Neutrophil (primary cell): ENCODE results near the gene CLEC4C.
"Not testable (repeated sequence)": the region's sequence is repeated elsewhere in the genome, so short reads cannot be mapped to it uniquely, and the experiment has no call there.

Source experiments
- H3K27ac ChIP-seq: fragments of 200-600 bp; sonication (generic); 2 replicates; pipeline ENCODE4 v1.5.1; 2016; ENCODE audit warnings: mild to moderate bottlenecking, moderate library complexity
- H3K27me3 ChIP-seq: fragments of 200-600 bp; sonication (generic); 2 replicates; pipeline ENCODE4 v1.6.0; 2016; ENCODE audit warnings: mild to moderate bottlenecking
- H3K36me3 ChIP-seq: fragments of 200-600 bp; sonication (generic); 2 replicates; pipeline ENCODE4 v1.5.1; 2017
- H3K4me1 ChIP-seq, 2 experiments: fragments of 200-600 bp in 1 of 2; sonication (generic) in 1 of 2; 1 replicate in 1 of 2; 2 replicates in 1 of 2; pipeline versions ENCODE4 v1.5.1 to v1.6.1; 2013 to 2016; ENCODE audit warnings: low read depth in 1 of 2, low read length in 1 of 2, mild to moderate bottlenecking in 1 of 2, moderate library complexity in 1 of 2; ENCODE audit not compliant: control insufficient read depth in 1 of 2, insufficient read depth in 1 of 2
- H3K4me3 ChIP-seq, 2 experiments: fragments of 200-600 bp in 1 of 2; sonication (generic) in 1 of 2; 1 replicate in 1 of 2; 2 replicates in 1 of 2; pipeline ENCODE4 v1.5.1; 2013 to 2016; ENCODE audit warnings: low read depth in 1 of 2, low read length in 1 of 2, mild to moderate bottlenecking in 1 of 2, moderate library complexity in 1 of 2
- H3K9me3 ChIP-seq: fragments of 200-600 bp; sonication (generic); 2 replicates; pipeline ENCODE4 v1.5.1; 2016
- CTCF ChIP-seq: fragments of 200-600 bp; sonication (generic); IDR thresholded peaks from 2 replicates; pipeline ENCODE4 v1.5.1; 2016; ENCODE audit warnings: antibody characterized with exemption

Gene CLEC4C

DNA sequence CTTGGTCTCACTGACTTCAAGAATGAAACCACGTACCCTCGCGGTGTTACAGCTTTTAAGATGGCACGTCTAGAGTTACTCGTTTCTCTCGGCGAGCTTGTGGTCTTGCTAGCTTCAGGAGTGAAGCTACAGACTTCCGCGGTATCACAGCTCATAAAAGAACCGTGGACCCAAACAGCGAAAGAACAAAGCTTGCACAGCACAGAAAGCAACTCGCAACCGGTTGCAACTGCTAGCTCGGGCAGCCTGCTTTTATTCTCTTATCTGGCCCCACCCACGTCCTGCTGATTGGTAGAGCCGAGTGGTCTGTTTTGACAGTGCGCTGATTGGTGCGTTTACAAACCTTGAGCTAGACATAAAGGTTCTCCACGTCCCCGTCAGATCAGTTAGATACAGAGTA, 4.2 kb upstream of the CLEC4C start:
- no peaks in the 10 kb centered on the region for H3K4me1 ChIP-seq
- H3K27me3 ChIP-seq: no peaks in the 10 kb centered on the region
- TF ChIP-seq CTCF: no peak
- H3K9me3 ChIP-seq: no peaks in the 10 kb centered on the region
- H3K36me3 ChIP-seq: no peaks in the 10 kb centered on the region
- no peak overlapping the region for H3K4me3 ChIP-seq
- H3K27ac ChIP-seq: no peak overlapping the region

DNA sequence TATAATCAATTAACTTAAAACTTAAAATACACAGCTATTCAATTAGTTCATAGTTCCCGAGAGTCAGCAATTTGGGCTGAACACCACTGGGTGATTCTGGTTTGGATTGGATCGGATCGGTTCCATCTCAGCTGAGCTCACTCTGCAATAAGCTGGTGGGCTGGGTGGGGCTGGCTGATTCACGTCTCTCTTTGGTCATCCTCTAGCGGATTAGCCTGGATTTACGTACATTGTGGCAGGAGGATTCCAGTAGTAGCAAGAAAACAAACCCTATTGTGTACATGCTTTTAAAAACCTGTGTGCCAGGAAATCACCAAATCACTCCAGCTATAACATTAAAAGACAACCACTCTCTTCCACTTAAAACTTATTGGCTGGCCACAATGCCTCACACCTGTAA, 3.2 kb upstream of the CLEC4C start:
- H3K4me1 ChIP-seq: peaks cover 0 to 6% of the 10 kb centered on the region in 2 experiments
- H3K27me3 ChIP-seq: no peaks in the 10 kb centered on the region
- H3K36me3 ChIP-seq: no peaks in the 10 kb centered on the region
- H3K27ac ChIP-seq: no peak overlapping the region
- TF ChIP-seq CTCF: no peak
- no peaks in the 10 kb centered on the region for H3K9me3 ChIP-seq
- H3K4me3 ChIP-seq: no peak overlapping the region

- Histone ChIP-seq H3K4me3 (no peak overlapping the region), H3K4me1 (peaks cover 0 to 13% of the 10 kb centered on the region in 2 experiments), H3K27ac (no peak overlapping the region), H3K27me3 (no peaks in the 10 kb centered on the region), H3K36me3 (no peaks in the 10 kb centered on the region), H3K9me3 (no peaks in the 10 kb centered on the region)
- TF ChIP-seq CTCF: no peak
Measured at GRCh38 chr12:7749442-7749841, 2.3 kb upstream of the CLEC4C start.

DNA sequence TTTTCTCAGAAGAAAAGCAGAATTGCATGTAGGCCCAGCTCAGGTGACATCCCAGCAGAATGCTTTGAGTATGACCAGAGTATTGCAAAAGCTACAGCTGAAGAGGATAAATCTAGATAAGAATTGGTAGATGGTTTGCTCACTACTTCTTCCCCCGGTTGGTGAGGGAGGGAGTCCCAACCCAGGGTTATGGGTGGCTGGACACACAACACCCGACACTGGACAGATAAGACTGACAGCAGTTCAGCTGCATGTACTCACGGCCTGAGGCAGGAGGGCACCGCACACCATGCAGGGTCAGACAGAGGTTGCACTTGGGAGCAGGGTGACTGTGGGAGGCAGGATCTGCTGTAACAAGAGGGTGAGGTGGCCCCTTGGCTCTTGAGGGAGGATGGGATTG, 1.7 kb upstream of the CLEC4C start:
- peaks cover 0 to 16% of the 10 kb centered on the region in 2 experiments for H3K4me1 ChIP-seq
- TF ChIP-seq CTCF: no peak
- H3K4me3 ChIP-seq: no peak overlapping the region
- H3K27me3 ChIP-seq: no peaks in the 10 kb centered on the region
- no peaks in the 10 kb centered on the region for H3K9me3 ChIP-seq
- H3K36me3 ChIP-seq: no peaks in the 10 kb centered on the region
- no peak overlapping the region for H3K27ac ChIP-seq

- H3K27ac ChIP-seq: no peak overlapping the region
- no peaks in the 10 kb centered on the region for H3K4me1 ChIP-seq
- TF ChIP-seq CTCF: no peak
- H3K4me3 ChIP-seq: no peak overlapping the region
- peaks cover 83% of the 10 kb centered on the region for H3K36me3 ChIP-seq
- no peaks in the 10 kb centered on the region for H3K9me3 ChIP-seq
- H3K27me3 ChIP-seq: no peaks in the 10 kb centered on the region
Measured at GRCh38 chr12:7732993-7733392, 14.2 kb downstream of the CLEC4C start.

- Histone ChIP-seq H3K4me3 (no peak overlapping the region), H3K36me3 (peaks cover 87% of the 10 kb centered on the region), H3K27ac (no peak overlapping the region), H3K4me1 (no peaks in the 10 kb centered on the region), H3K9me3 (no peaks in the 10 kb centered on the region), H3K27me3 (no peaks in the 10 kb centered on the region)
- TF ChIP-seq CTCF: no peak
Measured at GRCh38 chr12:7731486-7731885, 15.7 kb downstream of the CLEC4C start.

DNA sequence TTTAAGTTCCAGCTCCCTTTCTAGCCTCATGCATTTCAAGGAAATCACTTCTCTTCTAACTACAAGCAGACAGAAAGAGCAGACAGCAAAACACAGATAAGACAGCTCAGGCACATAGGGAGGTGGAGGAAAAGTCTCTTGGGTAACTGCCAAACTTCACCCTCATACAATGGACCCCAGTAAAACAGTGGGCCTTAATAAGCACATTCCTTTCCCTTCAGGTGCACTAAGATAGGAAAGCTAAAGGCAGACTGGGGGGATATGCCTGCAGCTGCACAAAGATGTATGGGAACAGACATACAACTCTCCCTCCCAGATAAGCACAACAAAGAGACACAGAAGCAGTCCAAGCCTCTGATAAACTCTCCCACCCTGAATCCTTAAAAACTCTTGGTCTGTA, 16.2 kb downstream of the CLEC4C start:
- not testable (repeated sequence) for H3K4me1 ChIP-seq, H3K9me3 ChIP-seq, H3K27ac ChIP-seq

More for the DNA sequence above, 16.2 kb downstream of the CLEC4C start:
- not testable (repeated sequence) for H3K4me3 ChIP-seq, H3K27me3 ChIP-seq
- H3K36me3 ChIP-seq: peaks cover 87% of the 10 kb centered on the region
